ENCODE results near the gene DNMT1. TPM values are rescaled to one million over a fixed set of nuclear protein-coding genes. Genes with fewer than 3 reads are reported as not detected.

DNMT1 gene
- total RNA-seq, 2 donors from 2014 or later: 163 to 189 TPM

DNA sequence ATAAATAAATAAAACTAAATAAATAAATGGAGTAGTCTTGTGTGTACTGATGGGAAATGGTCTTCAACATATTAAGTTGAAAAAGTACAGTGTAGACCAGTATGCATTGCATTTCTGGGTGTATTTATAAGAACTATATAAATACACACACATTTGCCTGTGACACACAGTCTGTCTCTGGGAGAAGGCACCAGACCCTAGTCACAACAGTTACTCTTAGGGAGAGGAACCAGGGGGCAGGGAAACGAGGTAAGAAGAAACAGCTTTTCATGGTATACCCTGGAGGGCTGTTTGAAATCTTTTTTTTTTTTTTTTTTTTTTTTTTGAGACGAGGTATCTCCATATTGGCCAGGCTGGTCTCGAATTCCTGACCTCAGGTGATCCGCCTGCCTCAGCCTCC is 39.2 kb upstream of the DNMT1 start:
- H3K27me3 ChIP-seq (ENCODE audit: control insufficient read depth, insufficient read depth, low read length, poor library complexity, severe bottlenecking): no peaks in the 10 kb centered on the region
- Mint-ChIP-seq H3K9me3 (no peaks in the 10 kb centered on the region), H3K4me1 (peaks cover 2% of the 10 kb centered on the region), H3K27ac (no peak overlapping the region), H3K4me3 (no peak overlapping the region), H3K36me3 (ENCODE audit: low read depth) (no peaks in the 10 kb centered on the region), H3K27me3 (ENCODE audit: insufficient read depth) (no peaks in the 10 kb centered on the region)
- TF ChIP-seq, protein P1, sequence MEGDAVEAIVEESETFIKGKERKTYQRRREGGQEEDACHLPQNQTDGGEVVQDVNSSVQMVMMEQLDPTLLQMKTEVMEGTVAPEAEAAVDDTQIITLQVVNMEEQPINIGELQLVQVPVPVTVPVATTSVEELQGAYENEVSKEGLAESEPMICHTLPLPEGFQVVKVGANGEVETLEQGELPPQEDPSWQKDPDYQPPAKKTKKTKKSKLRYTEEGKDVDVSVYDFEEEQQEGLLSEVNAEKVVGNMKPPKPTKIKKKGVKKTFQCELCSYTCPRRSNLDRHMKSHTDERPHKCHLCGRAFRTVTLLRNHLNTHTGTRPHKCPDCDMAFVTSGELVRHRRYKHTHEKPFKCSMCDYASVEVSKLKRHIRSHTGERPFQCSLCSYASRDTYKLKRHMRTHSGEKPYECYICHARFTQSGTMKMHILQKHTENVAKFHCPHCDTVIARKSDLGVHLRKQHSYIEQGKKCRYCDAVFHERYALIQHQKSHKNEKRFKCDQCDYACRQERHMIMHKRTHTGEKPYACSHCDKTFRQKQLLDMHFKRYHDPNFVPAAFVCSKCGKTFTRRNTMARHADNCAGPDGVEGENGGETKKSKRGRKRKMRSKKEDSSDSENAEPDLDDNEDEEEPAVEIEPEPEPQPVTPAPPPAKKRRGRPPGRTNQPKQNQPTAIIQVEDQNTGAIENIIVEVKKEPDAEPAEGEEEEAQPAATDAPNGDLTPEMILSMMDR (conservative IDR thresholded peaks at IDR 0.05): no peak
- no peak overlapping the region for H3K4me3 ChIP-seq (ENCODE audit: low read length)
- H3K27ac ChIP-seq (ENCODE audit: low read depth, low read length): no peak overlapping the region
- no peak overlapping the region for H3K9ac ChIP-seq (ENCODE audit: extremely low read depth, low read length, poor library complexity, severe bottlenecking)
- no peaks in the 10 kb centered on the region for H3K36me3 ChIP-seq (ENCODE audit: control insufficient read depth, insufficient read depth, low read length)
- WGBS, 2 experiments (ENCODE audit: insufficient coverage in 1 of 2, insufficient read length in 1 of 2): 86 to 94% methylated on average over 2 to 4 of the region's 4 CpGs
- no peaks in the 10 kb centered on the region for H3K4me1 ChIP-seq (ENCODE audit: control insufficient read depth, insufficient read depth, low read length)
- no peaks in the 10 kb centered on the region for H3K9me3 ChIP-seq (ENCODE audit: control insufficient read depth, low read length)
- DNase-seq: no peak

DNA sequence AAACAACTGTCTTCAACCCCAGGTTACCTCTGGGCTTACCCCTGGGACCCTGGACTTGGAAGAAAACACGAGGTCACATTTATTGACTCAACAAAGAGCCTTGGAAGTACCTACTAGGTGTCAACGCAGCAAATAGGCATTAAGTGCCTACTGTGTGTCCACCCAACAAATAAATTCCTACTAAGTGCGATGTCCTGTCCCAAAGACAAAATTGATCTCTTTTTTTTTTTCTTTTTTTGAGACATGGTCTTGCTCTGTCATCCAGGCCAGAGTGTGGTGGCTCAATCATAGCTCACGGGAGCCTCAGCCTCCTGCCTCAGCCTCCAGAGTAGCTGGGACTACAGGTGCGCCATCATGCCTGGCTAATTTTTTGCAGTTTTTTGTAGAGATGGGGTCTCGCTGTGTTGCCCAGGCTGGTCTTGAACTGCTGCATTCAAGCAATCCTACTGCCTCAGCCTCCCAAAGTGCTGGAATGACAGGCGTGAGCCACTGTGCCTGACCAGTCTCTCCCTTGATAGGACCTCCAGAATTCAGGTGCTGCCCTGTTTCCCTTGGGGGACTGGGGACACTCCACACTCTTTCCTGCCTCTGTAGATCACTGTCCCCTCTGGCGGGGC is 37.0 kb upstream of the DNMT1 start:
- Histone ChIP-seq H3K4me1 (ENCODE audit: control insufficient read depth, insufficient read depth, low read length) (no peaks in the 10 kb centered on the region), H3K27ac (ENCODE audit: low read depth, low read length) (peak overlapping the region; percentile 26), H3K9ac (ENCODE audit: extremely low read depth, low read length, poor library complexity, severe bottlenecking) (peak overlapping the region; percentile 93), H3K36me3 (ENCODE audit: control insufficient read depth, insufficient read depth, low read length) (no peaks in the 10 kb centered on the region), H3K9me3 (ENCODE audit: control insufficient read depth, low read length) (no peaks in the 10 kb centered on the region), H3K27me3 (ENCODE audit: control insufficient read depth, insufficient read depth, low read length, poor library complexity, severe bottlenecking) (no peaks in the 10 kb centered on the region), H3K4me3 (ENCODE audit: low read length) (peak overlapping the region; percentile 85)
- 77% methylated on average over 8 of the region's 8 CpGs for WGBS, 2 experiments (ENCODE audit: insufficient coverage in 1 of 2, insufficient read length in 1 of 2)
- Mint-ChIP-seq H3K4me1 (peaks cover 2% of the 10 kb centered on the region), H3K27me3 (ENCODE audit: insufficient read depth) (no peaks in the 10 kb centered on the region), H3K27ac (peak overlapping the region; percentile 90), H3K36me3 (ENCODE audit: low read depth) (no peaks in the 10 kb centered on the region), H3K4me3 (peak overlapping the region; percentile 67), H3K9me3 (no peaks in the 10 kb centered on the region)
- TF ChIP-seq, protein P1 (conservative IDR thresholded peaks at IDR 0.05): no peak
- no peak for DNase-seq

DNA sequence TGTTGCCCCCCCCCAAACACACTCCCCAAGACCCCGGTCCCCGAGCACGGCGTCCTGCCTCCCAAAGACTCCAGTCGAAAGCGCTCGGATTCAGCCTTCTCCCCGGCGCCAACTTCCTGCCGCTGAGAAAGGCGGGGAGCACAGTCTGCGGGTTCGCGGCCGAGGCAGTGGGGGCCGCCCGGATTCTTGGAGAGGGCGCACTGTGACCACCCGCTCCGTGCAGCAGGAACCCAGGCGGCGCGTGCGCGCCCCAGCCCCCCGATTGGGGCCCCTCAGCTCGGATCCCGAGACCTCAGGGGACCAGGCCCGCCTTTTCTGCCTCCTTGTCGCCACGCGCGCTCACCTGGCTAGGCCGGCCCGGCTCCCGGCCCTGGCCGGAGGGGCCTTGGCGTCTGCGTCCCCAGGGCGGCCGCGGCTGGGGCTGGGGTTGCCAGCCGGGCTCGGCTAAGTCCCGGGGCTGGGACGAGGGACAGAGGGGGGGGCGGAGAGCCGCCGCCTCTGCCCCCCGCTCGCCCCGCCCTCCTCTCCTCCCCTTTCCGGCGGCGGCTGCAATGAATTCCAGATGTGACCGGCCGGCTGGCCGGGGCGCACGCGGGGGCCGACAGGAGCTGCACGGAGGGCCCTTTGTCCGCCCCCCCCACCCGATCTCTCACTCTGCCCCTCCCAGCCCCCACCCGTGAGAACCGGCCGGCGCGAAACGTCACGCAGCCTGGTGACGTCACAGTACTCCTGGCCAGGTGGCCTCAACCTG is 36.3 kb upstream of the DNMT1 start, which contains the start of gene S1PR2:
Gene S1PR2 (minus strand): TSS at position 471 of the 751 bp plus-strand sequence. CDS start 6,426 bp downstream, outside the sequence.
- Mint-ChIP-seq H3K4me1 (no peaks in the 10 kb centered on the region), H3K36me3 (ENCODE audit: low read depth) (no peaks in the 10 kb centered on the region), H3K27me3 (ENCODE audit: insufficient read depth) (no peaks in the 10 kb centered on the region), H3K9me3 (no peaks in the 10 kb centered on the region), H3K4me3 (peak within 1 kb of the TSS; percentile 67), H3K27ac (peak within 1 kb of the TSS; percentile 90)
- Histone ChIP-seq H3K4me1 (ENCODE audit: control insufficient read depth, insufficient read depth, low read length) (no peaks in the 10 kb centered on the region), H3K9ac (ENCODE audit: extremely low read depth, low read length, poor library complexity, severe bottlenecking) (peak within 1 kb of the TSS; percentile 93), H3K36me3 (ENCODE audit: control insufficient read depth, insufficient read depth, low read length) (no peaks in the 10 kb centered on the region), H3K27me3 (ENCODE audit: control insufficient read depth, insufficient read depth, low read length, poor library complexity, severe bottlenecking) (no peaks in the 10 kb centered on the region), H3K9me3 (ENCODE audit: control insufficient read depth, low read length) (no peaks in the 10 kb centered on the region), H3K4me3 (ENCODE audit: low read length) (peak within 1 kb of the TSS; percentile 85), H3K27ac (ENCODE audit: low read depth, low read length) (peak within 1 kb of the TSS; percentile 76)
- WGBS, 2 experiments (ENCODE audit: insufficient coverage in 1 of 2, insufficient read length in 1 of 2): 0 to 1% methylated on average over 22 to 71 of the region's 73 CpGs
- DNase-seq: peak; percentile 93
- TF ChIP-seq, protein P1 (conservative IDR thresholded peaks at IDR 0.05): peak; percentile 16
